Adrenal gland (tissue), 12 donors: ENCODE measurements around the gene EDEM1. TPM values are rescaled to one million over a fixed set of nuclear protein-coding genes. Genes with fewer than 3 reads are reported as not detected.
"Not testable (repeated sequence)": the region's sequence is repeated elsewhere in the genome, so short reads cannot be mapped to it uniquely, and the experiment has no call there.

Experiments
- DNase-seq, 7 donors: peaks; one replicate each; pipeline ENCODE4 v3.0.0-alpha.2; 2019 to 2020
- H3K27ac ChIP-seq, 5 donors: fragments of 200-600 bp; sonication (generic) in 4 of 5; 1 replicate in 3 of 5; 2 replicates in 2 of 5; pipeline versions ENCODE4 v1.5.1 to v1.8.0; 2016 to 2020; ENCODE audit warnings: mild to moderate bottlenecking in 1 of 5
- H3K27me3 ChIP-seq: fragments of 200-600 bp; 2 replicates; pipeline ENCODE4 v1.8.0; 2021
- H3K36me3 ChIP-seq, 2 donors: fragments of 200-600 bp; replicated peaks in 1 of 2; 1 replicate in 1 of 2; 2 replicates in 1 of 2; pipeline versions ENCODE4 v1.5.1 to v1.8.0; 2018 to 2022
- H3K4me1 ChIP-seq, 2 donors: fragments of 200-600 bp; replicated peaks in 1 of 2; 1 replicate in 1 of 2; 2 replicates in 1 of 2; pipeline versions ENCODE4 v1.5.1 to v1.8.0; 2018 to 2021
- H3K4me3 ChIP-seq, 4 donors: fragments of 200-600 bp; sonication (generic) in 3 of 4; one replicate each; pipeline ENCODE4 v1.5.1; 2016 to 2018
- H3K9me3 ChIP-seq, 3 donors: fragments of 200-600 bp; sonication (generic) in 1 of 3; replicated peaks in 1 of 3; 1 replicate in 2 of 3; 2 replicates in 1 of 3; pipeline versions ENCODE4 v1.5.1 to v1.8.0; 2016 to 2021
- CTCF ChIP-seq, 6 experiments: fragments of 450-650 bp in 4 of 6; fragments of 200-600 bp in 2 of 6; sonication (generic) in 1 of 6; IDR thresholded peaks; 1 replicate in 5 of 6; 2 replicates in 1 of 6; pipeline versions ENCODE4 v1.5.1 to v1.8.0; 2016 to 2021; ENCODE audit warnings: antibody characterized with exemption in 6 of 6, mild to moderate bottlenecking in 2 of 6, moderate library complexity in 1 of 6
- POLR2A ChIP-seq, 2 donors: fragments of 450-650 bp; IDR thresholded peaks; one replicate each; pipeline ENCODE4 v1.6.1; 2017; ENCODE audit warnings: antibody characterized with exemption in 2 of 2, mild to moderate bottlenecking in 2 of 2, moderate library complexity in 1 of 2
- WGBS, 4 donors: extraction: QIAGEN DNeasy Blood & Tissue Kit in 2 of 4; methylation state at CpG; one replicate each; pipeline versions ENCODE4 v1.1.5 to v1.1.7; 2013 to 2017; 5-methylcytosine and 5-hydroxymethylcytosine counted together
- intact Hi-C, 2 donors: fragments of 100-400 bp; cut with DNase I; formaldehyde crosslinking; loops; one replicate each; pipeline versions ENCODE4 v1.14.1 to v1.15.0; 2022 to 2023
- polyA plus RNA-seq, 3 donors: library from polyadenylated mRNA; stranded (reverse); fragments of 200-250 nt in 2 of 3; fragments of 350-450 nt in 1 of 3; fragmentation: Illumina TruSeq in 1 of 3; extraction: RNeasy Lipid Tissue Mini Kit (QIAGEN cat#74804) in 1 of 3; gene quantifications; one replicate each; pipeline ENCODE4 v1.2.3, GENCODE V29; 2013 to 2014
- total RNA-seq, 9 donors: library from RNA; depleted of rRNA in 4 of 9; stranded (reverse); fragments of >200 nt in 4 of 9; fragments of 120-200 nt in 1 of 9; fragmentation: NEBNext Ultra II Directional in 1 of 9; extraction: Animal tissue kit (Norgen Biotek cat#: 25700) in 1 of 9; gene quantifications; one replicate each; pipeline versions ENCODE4 v1.1.0 to v1.2.4, GENCODE V29; 2013 to 2023
- donor health status: healthy with polysubstance abuse.
- donor health status: Bipolar disorder and iron deficiency.
- donor health status: DM: yes; HTN: yes; CAD: no.
- donor health status: DM: no; HTN: no; CAD: no.
- donor health status: DM: no; HTN: no; CAD: no.
- donor health status: DM: yes; HTN: yes; CAD: no.

EDEM1 gene
- total and polyA plus RNA-seq, 12 donors = 3.1 to 63.6 (median 31.2) TPM

DNA sequence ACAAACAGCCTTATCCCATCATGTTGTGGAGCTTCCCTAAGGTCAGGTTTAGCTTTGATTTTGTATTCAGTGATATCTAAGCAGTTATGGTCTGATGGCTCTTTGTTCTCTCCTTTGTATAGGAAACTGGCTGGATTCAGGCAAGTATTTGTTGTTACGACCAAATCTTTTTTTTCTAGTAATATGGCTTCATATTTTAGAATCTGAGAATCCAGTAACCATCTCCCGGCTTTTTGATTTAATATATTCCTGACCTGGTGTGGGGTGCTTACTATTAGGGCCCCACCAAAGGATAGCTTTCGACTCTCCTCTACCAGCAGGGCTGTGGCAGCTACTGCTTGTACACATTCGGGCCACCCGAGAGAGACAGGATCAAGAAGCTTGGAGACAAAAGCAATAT lies 42.4 kb upstream of the EDEM1 start:
- H3K4me3 ChIP-seq = no peak overlapping the region
- DNase-seq = no peak
- 88 to 97% (median 94%) methylated on average over 5 of the region's 5 CpGs for WGBS, 4 donors
- H3K27ac ChIP-seq = no peak overlapping the region
- H3K27me3 ChIP-seq = no peaks in the 10 kb centered on the region
- no peak for TF ChIP-seq CTCF (IDR thresholded peaks at IDR 0.05)
- no peak for TF ChIP-seq POLR2A (IDR thresholded peaks at IDR 0.05)
- no peaks in the 10 kb centered on the region for H3K36me3 ChIP-seq
- H3K9me3 ChIP-seq = no peaks in the 10 kb centered on the region
- peaks cover 0 to 27% of the 10 kb centered on the region in 2 donors for H3K4me1 ChIP-seq
- intact Hi-C loops = no loop called here

DNA sequence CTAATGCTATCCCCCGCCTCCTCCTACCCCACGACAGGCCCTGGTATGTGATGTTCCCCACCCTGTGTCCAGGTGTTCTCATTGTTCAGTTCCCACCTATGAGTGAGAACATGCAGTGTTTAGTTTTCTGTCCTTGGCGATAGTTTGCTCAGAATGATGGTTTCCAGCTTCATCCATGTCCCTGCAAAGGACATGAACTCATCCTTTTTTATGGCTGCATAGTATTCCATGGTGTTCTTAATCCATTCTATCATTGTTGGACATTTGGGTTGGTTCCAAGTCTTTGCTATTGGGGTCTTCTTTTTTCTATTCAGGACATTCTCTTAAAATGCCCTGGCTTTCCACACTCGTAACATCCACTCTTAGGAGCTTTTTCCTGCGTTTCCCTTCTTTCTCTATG lies 40.4 kb upstream of the EDEM1 start:
- H3K4me3 ChIP-seq, H3K27me3 ChIP-seq, H3K36me3 ChIP-seq, intact Hi-C loops, DNase-seq, H3K9me3 ChIP-seq: not testable (repeated sequence)
- peak overlapping the region in 1 of 5 donors; percentile 19 for H3K27ac ChIP-seq
- peaks cover 0 to 13% of the 10 kb centered on the region in 2 donors for H3K4me1 ChIP-seq
- 90 to 97% (median 93%) methylated on average over 5 of the region's 5 CpGs for WGBS, 4 donors

- 78 to 86% (median 80%) methylated on average over 5 to 7 of the region's 7 CpGs for WGBS, 4 donors
- peaks cover 0 to 7% (median 0%) of the 10 kb centered on the region in 3 donors for H3K9me3 ChIP-seq
- no peak overlapping the region for H3K27ac ChIP-seq
- DNase-seq = no peak
- no peak for TF ChIP-seq CTCF (IDR thresholded peaks at IDR 0.05)
- TF ChIP-seq POLR2A (IDR thresholded peaks at IDR 0.05) = no peak
- peaks cover 0 to 13% of the 10 kb centered on the region in 2 donors for H3K4me1 ChIP-seq
- intact Hi-C loops = no loop called here
- no peak overlapping the region for H3K4me3 ChIP-seq
- no peaks in the 10 kb centered on the region for H3K36me3 ChIP-seq
- H3K27me3 ChIP-seq = no peaks in the 10 kb centered on the region
These were observed 38.1 kb upstream of the EDEM1 start for GRCh38 chr3:5149306-5149880.

DNA sequence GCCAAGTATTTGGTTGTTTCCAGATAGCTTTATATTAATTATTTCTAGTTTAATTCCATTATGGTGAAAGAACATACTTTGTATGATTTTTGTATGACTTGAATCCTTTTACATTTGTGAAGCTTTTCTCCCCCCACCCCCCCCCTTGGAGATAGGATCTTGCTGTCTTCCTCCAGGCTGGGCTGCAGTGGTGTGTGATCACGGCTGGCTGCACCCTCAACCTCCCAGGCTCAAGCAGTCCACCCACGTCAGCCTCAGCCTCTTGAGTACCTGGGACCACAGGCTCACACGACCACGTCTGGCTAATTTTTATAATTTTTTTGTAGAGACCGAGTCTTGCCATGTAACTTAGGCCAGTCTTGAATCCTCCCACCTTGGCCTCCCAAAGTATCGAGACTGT lies 35.9 kb upstream of the EDEM1 start:
- H3K4me1 ChIP-seq = peaks cover 0 to 22% of the 10 kb centered on the region in 2 donors
- 91 to 96% (median 95%) methylated on average over 6 of the region's 6 CpGs for WGBS, 4 donors
- no peaks in the 10 kb centered on the region for H3K27me3 ChIP-seq
- no peak overlapping the region for H3K27ac ChIP-seq
- H3K36me3 ChIP-seq = no peaks in the 10 kb centered on the region
- H3K9me3 ChIP-seq = peaks cover 0 to 7% (median 0%) of the 10 kb centered on the region in 3 donors
- no peak overlapping the region for H3K4me3 ChIP-seq
- intact Hi-C loops = no loop called here
- no peak for DNase-seq
- TF ChIP-seq CTCF (IDR thresholded peaks at IDR 0.05) (no peak), POLR2A (IDR thresholded peaks at IDR 0.05) (no peak)

- intact Hi-C loops = no loop called here
- H3K27me3 ChIP-seq = no peaks in the 10 kb centered on the region
- no peak for DNase-seq
- TF ChIP-seq CTCF (IDR thresholded peaks at IDR 0.05) (no peak), POLR2A (IDR thresholded peaks at IDR 0.05) (no peak)
- H3K4me3 ChIP-seq = no peak overlapping the region
- 88 to 92% (median 91%) methylated on average over 4 of the region's 4 CpGs for WGBS, 4 donors
- H3K4me1 ChIP-seq = peaks cover 0 to 15% of the 10 kb centered on the region in 2 donors
- peaks cover 0 to 7% (median 0%) of the 10 kb centered on the region in 3 donors for H3K9me3 ChIP-seq
- no peaks in the 10 kb centered on the region for H3K36me3 ChIP-seq
- no peak overlapping the region for H3K27ac ChIP-seq
These were observed 34.4 kb upstream of the EDEM1 start for GRCh38 chr3:5153074-5153473.
